HG02588 (cell line): ENCODE results near the gene CLDN24.
"Not testable (repeated sequence)": the region's sequence is repeated elsewhere in the genome, so short reads cannot be mapped to it uniquely, and the experiment has no call there.

Experiments used
- ATAC-seq: cut with Tn5 transposase; IDR thresholded peaks from one replicate; pipeline ENCODE4 v1.9.1; 2021; ENCODE audit warnings: mild to moderate bottlenecking, moderate library complexity; ENCODE audit not compliant: unreplicated experiment

CLDN24 gene

DNA sequence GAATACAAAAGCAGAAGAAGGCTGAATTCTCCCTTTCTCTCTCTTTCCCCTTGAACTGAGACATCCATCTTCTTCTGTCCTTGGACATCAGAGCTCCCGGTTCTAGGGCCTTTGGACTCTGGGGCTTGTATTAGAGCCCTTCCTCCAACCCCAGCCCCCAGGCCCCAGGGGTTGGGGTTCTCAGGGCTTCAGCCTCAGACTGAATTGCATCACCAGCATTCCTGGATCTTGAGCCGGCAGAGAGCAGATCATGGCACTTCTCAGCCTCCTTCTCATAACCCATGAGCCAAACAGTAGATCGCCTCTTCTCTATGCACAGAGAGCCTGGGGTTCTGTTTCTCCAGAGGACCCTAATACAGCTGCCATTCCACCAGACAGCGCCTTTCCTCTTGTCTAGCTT lies 25.3 kb upstream of the CLDN24 start:
- ATAC-seq: no peak

DNA sequence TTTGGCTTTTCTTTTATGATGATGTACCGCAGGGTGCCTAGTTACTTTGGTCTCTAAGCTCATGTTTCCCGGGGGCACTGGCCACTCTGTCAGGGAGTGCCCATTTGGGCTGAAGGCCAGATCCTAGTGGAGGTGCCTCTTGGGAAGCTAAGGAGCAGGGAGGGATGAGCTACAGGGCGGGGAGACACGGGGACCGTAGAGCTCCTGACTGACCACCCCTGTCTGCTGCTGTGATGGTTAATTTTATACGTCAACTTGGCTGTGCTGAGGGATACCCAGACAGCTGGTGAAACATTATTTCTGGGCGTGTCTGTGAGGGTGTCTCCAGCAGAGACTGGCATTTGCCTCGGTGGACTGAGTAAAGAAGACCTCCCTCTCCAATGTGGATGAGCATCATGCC lies 24.9 kb upstream of the CLDN24 start:
- ATAC-seq: no peak

DNA sequence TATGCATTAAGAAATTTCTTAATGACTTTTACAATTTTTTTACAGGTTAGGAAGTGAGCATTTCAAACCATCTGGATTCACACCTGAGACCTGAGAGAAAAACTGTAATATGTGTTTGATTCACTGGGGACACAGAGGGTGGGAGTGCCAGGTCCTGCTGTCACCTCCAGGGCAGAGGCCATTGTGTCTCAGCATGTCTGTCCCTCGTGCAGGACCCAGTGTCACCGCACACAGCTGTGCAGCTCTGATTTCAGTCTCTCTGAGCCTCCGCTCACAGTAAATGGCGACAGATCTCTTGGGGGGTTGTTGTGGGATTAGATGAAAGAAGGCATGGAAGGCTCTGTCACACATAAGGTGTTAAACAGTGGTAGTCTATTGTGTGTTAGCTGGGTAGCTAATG lies 23.0 kb upstream of the CLDN24 start:
- no peak for ATAC-seq

DNA sequence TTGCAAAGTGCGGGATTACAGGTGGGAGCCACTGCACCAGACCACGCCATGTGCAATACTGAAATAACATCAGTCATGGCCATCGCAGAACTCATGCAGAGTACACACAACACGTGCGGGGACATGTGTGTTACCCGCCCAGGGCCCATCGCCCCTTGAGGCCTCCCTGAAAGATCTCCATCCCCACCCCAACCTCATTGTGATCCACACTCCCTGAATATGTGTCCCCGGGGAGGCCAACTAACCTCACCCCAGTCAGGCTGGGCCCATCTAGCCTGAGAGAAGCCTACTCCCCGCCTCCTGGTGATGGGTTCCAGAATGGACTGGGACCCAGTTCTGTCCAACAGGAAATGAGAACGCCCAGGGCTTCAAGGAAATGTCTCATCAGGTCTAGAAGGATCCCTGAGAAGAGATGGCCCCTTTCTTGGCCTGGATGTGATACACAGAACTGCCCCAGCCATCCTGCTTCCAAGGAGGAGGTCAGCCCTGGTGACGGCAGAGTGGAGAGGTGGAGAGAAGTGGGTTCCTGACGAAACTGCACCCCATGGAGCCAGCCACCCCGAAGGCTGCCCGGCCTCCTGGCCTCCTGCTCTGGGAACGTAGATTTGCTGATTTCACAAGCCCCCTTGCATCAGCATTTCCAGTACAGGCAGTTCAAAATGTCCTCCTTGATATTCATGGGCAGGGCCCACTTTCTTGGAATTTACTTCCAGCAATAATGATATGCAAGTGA lies 22.5 kb upstream of the CLDN24 start:
- ATAC-seq: no peak

DNA sequence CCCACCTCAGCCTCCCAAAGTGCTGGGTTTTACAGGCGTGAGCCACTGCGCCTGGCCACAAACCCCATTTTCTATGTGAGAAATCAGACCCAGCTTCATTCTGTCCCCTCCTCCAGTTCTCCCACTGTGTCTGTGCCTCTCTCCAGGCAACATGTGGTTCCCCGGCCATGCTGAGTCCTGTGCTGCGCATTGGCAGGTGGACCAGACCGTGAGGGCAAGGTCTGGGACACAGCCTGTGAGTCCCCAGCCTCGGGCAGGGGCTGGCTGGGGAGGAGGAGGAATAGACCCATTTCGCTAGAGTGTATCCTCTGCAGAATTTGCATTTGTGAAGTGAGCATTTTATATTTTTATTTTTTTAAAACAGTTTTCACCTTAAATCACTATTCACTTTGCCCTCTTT lies 21.5 kb upstream of the CLDN24 start:
- no peak for ATAC-seq

DNA sequence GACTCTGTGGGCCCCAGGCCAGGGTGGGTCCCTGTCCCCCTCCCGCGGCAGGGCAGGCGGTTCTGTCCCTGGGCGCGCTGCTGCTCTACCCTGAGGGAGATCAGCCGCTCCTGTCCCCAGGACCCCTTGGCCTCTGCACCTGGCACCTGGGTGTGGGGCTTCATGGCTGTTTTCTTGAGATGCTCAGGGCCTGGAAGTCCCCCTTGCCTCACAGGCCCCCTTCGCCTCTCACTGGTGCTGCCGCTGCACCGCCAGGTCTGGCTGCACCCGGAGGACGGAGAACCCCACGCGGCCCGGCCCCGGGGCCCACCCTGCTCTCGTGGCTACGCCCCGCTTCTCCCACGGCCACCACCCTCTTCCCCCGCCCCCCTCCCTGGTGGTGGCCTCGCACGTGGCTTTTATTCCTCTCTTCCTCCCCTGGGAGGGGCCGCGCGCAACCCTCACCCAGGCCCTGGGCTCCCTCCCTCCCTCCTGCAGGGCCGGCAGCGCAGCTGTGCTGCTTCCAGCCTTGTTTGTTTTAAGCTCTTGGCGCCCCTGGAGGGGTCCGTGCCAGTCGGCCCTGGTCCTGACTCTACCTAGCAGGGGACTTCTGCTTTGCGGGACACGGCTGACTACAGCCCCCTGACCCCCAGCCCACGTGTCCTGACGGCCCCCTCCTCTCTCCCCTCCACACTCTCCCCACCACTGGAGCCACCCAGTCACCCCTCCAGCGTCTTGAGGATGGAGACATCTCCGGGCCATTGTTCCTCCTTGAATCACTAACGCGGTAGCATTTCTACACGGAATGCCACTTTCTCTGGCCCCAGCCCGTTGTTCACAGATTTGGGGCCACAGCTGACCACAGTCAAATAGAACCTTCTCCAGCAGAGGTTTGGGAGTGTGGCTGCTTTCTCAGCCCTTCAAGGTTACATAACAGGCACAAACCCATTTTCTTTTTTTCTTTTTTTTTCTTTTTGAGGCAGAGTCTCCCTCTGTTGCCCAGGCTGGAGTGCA lies 20.6 kb upstream of the CLDN24 start:
- no peak for ATAC-seq

DNA sequence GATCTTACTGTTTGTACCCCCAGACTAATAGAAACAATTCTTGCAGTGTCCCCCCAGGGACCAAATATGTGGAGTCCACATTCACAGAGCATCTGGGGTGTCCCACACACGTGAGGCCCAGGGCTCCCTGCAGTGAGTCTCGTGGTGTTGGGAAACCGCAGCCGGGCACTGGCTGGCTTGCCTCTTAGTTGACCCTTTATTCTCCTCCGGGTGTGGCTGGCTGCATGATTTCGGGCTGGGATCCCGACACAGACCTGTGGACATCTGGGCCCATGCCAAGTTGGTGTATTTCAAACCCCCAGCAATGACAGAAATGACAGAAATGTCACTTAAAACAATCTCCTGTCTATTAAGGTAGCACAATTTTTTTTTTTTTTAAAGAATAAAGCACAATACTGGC lies 15.6 kb upstream of the CLDN24 start:
- no peak for ATAC-seq

DNA sequence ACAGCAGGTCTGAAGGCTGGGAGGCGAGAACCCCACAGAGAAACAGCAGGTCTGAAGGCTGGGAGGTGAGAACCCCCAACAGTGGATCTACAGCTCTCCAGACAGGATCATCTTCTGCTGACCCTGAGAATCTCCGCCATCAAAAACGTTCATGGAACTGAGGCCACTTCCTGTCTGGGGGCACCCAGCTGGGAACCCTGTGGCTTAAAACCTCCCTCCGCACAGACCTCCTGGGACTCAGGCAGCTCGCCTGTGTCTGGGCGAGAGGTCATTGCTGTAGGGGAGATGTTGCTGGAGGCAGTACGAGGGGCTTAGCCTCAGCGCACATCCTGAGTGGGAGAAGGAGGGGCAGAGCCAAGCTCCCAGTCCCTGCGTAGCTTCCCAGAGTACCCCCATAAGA lies 15.1 kb upstream of the CLDN24 start:
- no peak for ATAC-seq

DNA sequence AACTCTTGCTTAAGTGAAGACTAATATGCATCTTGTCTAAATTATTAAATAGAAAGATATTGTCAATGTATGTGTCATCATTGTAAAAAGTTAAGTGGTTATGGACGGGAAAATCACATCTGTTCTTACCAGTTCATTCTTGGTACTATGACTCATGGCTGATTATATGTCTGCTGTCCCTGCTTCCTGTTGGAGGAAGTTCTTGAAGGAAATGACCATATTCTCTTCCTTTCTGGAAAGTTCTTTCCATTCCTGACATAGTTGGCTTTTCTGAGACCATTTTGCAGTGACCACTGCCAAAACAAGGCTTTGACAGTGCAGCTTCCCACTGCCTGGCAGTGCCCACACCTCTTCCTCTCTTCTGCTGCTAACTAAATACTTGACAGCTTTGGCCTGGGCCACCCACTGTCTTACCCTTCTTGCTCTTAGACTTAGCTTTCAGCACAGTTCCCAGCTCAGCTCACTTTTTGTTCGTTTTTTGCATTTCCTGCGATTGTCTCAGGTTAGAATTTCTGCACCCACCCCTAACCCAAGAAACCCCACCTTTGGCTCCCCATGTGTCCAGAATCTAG lies 13.2 kb upstream of the CLDN24 start:
- ATAC-seq: no peak

DNA sequence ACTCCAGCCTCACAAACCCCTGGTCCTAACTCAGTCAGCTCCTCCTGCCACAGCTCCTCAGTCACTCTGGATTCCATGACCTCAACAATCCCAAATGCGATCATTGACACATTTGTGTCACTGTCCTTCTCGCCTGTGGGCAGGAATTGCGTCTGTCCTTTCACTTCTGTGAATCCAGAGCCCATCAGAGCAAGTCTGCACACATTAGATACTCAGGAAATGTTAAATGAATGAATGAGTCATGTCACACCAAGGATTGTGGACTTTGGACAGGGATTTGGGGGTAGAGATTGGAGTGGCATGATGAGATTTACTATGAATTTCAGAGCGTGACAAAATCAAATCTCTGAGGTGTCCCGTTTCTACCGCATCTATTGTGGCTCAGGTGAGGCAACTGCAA lies 11.8 kb upstream of the CLDN24 start:
- no peak for ATAC-seq

DNA sequence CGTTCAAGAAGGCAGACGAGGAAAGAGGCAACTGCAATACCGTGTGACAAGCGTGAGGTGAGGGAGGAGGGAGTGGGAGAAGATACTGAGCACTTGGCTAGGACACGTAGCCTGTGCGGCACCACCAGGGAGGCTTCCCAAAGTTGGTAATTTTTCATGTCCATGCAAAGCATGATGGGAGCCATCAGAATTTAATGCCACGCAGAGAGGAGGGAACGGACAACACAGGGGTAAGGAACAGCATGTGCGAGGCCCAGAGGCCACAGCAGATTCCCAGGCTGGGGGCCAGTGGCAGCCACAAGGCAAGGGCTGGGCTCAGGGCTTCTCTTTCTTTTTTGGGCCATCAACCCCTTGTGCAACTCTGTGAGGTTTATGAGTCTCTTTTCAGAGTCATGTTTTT lies 11.0 kb upstream of the CLDN24 start:
- ATAC-seq: no peak

DNA sequence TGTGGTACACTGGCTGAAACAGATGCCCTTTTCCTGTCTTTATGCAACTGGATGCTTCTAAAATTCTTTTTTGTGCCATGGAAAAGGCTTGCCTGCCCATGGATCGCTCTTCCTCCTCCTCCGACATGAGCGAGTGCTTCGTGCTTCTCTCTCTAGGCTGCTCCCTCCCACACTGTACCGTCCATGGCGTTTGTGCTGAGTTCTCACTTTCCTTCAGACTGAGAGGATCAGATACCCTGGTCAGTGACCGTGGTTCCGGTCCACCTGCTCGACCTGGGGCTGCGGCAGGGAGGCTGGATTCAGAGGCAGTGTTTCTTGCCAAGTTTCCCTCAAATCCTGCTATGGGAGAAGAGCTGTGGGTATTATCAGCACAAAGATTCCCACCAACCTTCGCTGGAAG lies 10.2 kb upstream of the CLDN24 start:
- ATAC-seq: no peak

DNA sequence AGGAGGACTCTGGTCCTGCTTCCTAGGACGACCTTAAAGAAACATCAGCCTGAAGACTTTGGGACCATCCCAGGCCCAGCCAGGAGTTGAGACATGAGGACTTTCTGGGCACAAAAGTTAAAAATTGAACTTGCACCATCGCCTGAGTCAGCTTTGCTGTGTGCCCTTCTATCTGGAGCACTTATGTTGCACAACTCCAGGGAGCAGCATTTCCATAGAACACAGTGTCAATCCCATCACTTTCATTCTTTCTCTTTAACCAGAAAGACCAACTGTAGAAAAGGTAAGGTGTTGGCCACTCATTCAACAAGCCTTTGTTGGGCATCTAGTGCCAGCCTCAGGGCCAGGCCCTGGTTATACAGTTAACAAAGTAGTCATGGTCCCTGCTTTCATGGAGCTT lies 8.6 kb upstream of the CLDN24 start:
- ATAC-seq: no peak

DNA sequence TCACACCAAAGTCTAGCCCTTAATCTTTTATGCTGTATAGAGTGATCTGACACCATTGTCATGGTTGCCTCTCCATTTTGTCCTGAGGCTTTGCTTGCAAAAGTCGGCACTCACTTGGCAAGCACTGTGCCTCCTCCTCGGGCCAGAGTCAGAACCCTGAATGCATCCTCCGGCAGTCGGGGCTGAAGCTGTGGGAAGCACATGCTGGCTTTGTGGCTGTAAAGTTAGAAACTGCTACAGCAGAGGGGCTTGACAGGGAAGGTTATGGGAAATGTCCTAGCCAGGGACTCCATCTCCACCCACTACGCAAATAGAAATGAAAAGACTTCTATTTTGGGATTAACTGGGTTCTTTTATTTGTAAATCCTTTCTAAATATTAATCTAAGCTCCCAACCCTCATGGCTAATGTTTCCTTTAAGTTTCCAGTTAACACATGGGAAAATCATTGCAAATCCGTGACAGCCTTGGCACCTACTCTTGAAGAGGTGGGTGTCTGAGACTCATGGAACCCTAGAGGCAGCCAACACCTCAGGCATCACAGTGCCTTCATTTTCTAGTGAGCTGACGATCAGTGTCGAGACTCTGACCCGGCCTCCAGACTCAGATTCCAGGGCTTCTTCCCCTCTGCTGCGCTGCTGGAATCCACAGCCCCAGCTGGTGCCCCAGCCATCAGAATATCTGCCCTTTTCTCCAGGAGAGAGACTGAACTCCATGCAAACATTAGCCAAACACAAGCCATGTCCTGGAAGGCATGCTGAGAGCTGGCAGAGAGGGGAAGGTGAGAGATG lies 7.9 kb upstream of the CLDN24 start:
- ATAC-seq: no peak

DNA sequence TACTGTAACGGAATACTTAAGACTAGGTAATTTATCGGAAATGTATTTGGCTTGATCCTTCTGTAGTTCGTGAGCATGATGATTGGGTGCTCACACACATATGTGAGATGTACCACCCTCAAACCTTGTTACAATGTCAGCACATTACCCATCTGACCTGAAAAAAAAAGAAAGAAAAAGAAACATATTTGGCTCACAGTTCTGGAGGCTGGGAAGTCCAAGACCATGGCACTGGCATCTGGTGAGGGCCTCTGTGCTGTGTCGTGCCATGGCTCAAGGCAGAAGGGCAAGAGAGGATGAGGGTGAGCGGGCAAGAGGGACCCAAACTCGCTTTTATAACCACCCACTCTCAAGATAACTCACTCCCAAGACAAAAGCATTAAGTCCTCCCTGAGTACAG lies 7.0 kb upstream of the CLDN24 start:
- no peak for ATAC-seq

DNA sequence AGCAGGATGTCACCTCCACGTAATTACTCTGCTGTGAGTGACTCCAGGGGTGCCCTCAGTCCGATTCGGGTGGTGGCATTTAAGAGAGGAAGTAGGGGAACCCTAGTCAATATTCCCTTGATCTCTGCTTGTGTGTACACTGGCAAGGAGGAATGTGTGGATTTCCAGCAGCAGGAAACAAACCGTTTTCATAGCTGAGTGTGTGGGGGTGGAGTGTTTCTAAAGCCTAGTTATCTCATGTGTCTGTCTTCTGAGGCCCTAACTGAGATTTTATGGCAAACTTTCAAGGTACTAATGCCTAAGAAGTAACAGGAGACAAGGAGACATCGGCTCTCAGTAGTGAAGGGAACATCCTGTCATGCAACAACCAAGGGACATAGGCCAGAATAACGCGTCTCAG lies 6.6 kb upstream of the CLDN24 start:
- no peak for ATAC-seq

DNA sequence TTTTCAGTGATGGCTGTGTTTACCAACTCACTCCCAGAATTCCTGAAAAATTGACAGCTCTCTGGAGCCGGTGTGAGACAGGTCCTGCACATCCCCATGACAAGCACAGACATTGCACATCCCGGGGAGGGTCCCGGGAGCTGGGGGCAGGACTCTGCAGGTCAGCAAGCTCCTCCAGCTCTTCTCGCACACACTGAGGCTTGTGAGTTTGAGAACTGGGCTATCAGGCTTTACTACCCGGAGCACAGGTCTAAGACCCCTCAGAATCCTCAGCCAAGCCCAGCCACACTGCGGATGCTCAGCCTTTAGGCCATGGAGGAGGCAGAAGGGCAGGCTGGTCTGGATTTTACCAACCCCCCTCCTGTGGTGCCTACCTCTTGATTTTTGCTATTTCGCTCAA lies 5.6 kb upstream of the CLDN24 start:
- ATAC-seq: no peak

DNA sequence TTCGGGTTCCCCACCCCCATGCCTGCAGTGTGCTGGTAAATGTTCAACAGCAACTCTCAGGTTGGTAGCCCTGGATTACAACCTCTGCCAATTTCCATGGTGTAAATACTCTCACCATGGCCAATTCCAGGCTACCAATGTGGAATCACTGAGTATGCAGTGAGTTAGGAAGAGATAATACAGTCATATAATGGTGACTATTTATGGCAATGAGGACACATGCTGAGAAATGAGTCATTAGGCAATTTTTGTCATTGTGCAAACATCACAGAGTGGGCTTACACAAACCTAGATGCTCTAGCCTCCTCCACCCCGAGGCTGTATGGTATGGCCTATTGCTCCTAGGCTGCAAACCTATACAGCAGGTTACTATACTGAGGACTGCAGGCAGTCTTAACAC lies 4.6 kb upstream of the CLDN24 start:
- ATAC-seq: no peak

DNA sequence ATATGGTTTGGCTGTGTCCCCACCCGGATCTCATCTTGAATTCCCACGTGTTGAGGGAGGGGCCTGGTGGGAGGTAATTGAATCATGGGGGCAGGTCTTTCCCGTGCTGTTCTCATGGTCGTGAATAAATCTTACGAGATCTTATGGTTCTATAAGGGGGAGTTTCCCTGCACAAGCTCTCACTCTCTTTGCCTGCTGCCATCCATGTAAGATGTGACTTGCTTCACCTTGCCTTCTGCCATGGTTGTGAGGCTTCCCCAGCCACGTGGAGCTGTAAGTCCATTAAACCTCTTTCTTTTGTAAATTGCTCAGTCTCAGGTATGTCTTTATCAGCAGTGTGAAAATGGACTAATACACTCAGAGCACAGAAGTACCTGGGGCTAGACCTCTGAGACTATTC lies 4.2 kb upstream of the CLDN24 start:
- not testable (repeated sequence) for ATAC-seq

DNA sequence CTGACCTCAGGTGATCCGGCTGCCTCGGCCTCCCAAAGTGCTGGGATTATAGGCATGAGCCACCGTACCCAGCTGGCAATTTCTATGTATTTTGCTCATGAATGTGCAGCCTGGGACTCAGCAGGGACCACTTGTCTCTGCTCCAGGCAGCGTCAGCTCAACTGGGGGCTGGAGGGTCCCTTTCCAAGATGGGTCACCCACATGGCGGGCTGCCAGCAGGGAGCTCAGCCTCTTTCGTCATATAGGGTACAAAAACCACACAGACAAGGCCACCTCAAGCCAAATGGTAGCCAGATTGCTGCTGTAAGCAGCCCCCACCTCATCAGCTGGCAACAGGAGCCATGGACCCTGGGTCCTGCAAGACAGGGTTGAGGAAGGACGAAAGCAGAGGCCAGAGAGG lies 2.4 kb upstream of the CLDN24 start:
- no peak for ATAC-seq

DNA sequence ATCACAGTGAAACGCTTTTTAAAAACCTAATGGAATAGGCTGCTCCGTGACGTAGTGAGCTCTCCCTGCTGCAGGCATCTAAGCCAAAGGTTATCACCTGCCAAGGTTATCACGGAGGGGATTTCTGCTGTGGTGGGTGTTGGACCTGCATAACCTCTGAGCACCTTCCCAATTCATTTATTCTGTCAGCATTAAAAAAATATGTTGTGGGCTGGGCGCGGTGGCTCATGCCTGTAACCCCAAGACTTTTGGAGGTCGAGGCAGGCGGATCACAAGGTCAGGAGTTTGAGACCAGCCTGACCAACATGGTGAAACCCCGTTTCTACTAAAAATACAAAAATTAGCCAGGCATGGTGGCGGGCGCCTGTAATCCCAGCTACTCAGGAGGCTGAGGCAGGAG lies 1.8 kb upstream of the CLDN24 start:
- ATAC-seq: not testable (repeated sequence)
